ENCODE data around the gene SERPINA10.

SERPINA10 gene

DNA sequence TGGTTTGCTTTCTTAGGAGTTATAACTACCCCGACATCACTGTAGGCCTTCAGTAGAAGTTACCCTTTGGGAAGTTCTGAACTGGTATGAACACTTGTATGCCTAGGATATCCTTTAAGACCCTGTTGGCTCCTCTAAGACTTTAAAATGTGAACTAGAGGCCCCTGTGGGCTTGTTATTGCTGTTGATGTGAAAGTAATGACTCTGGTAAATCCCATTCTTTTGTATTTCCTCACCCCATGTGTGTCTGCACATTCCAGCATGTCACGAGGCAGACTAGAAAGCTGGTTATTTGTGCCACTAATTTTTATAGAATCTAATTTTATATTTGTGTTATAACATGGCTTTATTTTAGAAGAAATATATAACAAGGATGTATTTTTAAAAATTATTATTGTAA lies 48.9 kb downstream of the SERPINA10 start:
- Histone ChIP-seq H3K27me3 (ENCODE audit: control insufficient read depth, insufficient read depth, low read length) (no peaks in the 10 kb centered on the region), H3K4me1 (ENCODE audit: control insufficient read depth, insufficient read depth, low read length) (no peaks in the 10 kb centered on the region), H3K4me3 (ENCODE audit: low read length) (no peak overlapping the region)

DNA sequence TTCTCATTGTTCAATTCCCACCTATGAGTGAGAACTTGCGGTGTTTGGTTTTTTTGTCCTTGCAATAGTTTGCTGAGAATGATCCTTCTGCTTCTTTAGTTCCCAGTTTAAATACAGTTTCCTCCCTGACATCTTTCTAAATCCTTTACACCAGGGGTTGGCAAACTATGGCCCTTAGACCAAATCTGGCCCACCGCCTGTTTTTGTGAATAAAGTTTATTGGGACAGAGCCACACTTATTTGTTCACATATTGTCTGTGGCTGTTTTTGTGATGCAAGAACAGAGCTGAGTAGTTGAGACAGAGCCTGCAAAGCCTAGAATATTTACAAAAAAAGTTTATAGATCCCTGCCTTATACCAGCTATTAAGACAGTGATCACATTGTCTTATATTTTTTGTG lies 53.7 kb downstream of the SERPINA10 start:
- no peaks in the 10 kb centered on the region for H3K4me1 ChIP-seq (ENCODE audit: control insufficient read depth, insufficient read depth, low read length)
- no peak overlapping the region for H3K9ac ChIP-seq (ENCODE audit: low read length)
- no peaks in the 10 kb centered on the region for H3K27me3 ChIP-seq (ENCODE audit: control insufficient read depth, insufficient read depth, low read length)
- no peak overlapping the region for H3K27ac ChIP-seq (ENCODE audit: low read depth, low read length)
- H3K36me3 ChIP-seq (ENCODE audit: control insufficient read depth, insufficient read depth, low read length) = no peaks in the 10 kb centered on the region
- H3K4me3 ChIP-seq (ENCODE audit: low read length) = no peak overlapping the region

More for the DNA sequence above, 48.9 kb downstream of the SERPINA10 start:
- H3K36me3 ChIP-seq (ENCODE audit: control insufficient read depth, insufficient read depth, low read length) = no peaks in the 10 kb centered on the region
- H3K27ac ChIP-seq (ENCODE audit: low read depth, low read length) = no peak overlapping the region
- no peak overlapping the region for H3K9ac ChIP-seq (ENCODE audit: low read length)

- H3K9ac ChIP-seq (ENCODE audit: low read length) = no peak overlapping the region
- H3K4me1 ChIP-seq (ENCODE audit: control insufficient read depth, insufficient read depth, low read length) = no peaks in the 10 kb centered on the region
- no peaks in the 10 kb centered on the region for H3K27me3 ChIP-seq (ENCODE audit: control insufficient read depth, insufficient read depth, low read length)
- no peaks in the 10 kb centered on the region for H3K36me3 ChIP-seq (ENCODE audit: control insufficient read depth, insufficient read depth, low read length)
- H3K27ac ChIP-seq (ENCODE audit: low read depth, low read length) = no peak overlapping the region
- H3K4me3 ChIP-seq (ENCODE audit: low read length) = no peak overlapping the region
Observed at GRCh38 chr14:94237983-94238382, 55.1 kb downstream of the SERPINA10 start.

GRCh38 chr14:94237046-94237445 lies 56.0 kb downstream of the SERPINA10 start:
- Histone ChIP-seq H3K27ac (ENCODE audit: low read depth, low read length) (no peak overlapping the region), H3K27me3 (ENCODE audit: control insufficient read depth, insufficient read depth, low read length) (no peaks in the 10 kb centered on the region), H3K9ac (ENCODE audit: low read length) (no peak overlapping the region), H3K36me3 (ENCODE audit: control insufficient read depth, insufficient read depth, low read length) (no peaks in the 10 kb centered on the region), H3K4me3 (ENCODE audit: low read length) (no peak overlapping the region), H3K4me1 (ENCODE audit: control insufficient read depth, insufficient read depth, low read length) (no peaks in the 10 kb centered on the region)

All from rectal smooth muscle tissue (tissue), 1 donor.